Stomach smooth muscle (tissue), 2 donors: ENCODE measurements around the gene ZNF362.

Experiments used
- H3K27ac ChIP-seq: one replicate; pipeline ENCODE4 v1.7.0; 2013; ENCODE audit warnings: mild to moderate bottlenecking, low read length, inconsistent platforms
- H3K27me3 ChIP-seq, 2 donors: one replicate each; pipeline ENCODE4 v1.7.0; 2013; ENCODE audit warnings: low read length in 2 of 2; ENCODE audit not compliant: insufficient read depth in 2 of 2, control insufficient read depth in 1 of 2
- H3K36me3 ChIP-seq, 2 donors: one replicate each; pipeline ENCODE4 v1.7.0; 2013; ENCODE audit warnings: low read length in 2 of 2; ENCODE audit not compliant: control insufficient read depth in 2 of 2, insufficient read depth in 2 of 2
- H3K4me1 ChIP-seq: one replicate; pipeline ENCODE4 v1.7.0; 2013; ENCODE audit warnings: low read length; ENCODE audit not compliant: control insufficient read depth, insufficient read depth
- H3K4me3 ChIP-seq, 2 donors: one replicate each; pipeline ENCODE4 v1.7.0; 2013; ENCODE audit warnings: low read length in 2 of 2
- H3K9ac ChIP-seq, 2 donors: one replicate each; pipeline ENCODE4 v1.7.0; 2013; ENCODE audit warnings: low read length in 2 of 2, mild to moderate bottlenecking in 1 of 2
- H3K9me3 ChIP-seq, 2 donors: one replicate each; pipeline ENCODE4 v1.7.0; 2013; ENCODE audit warnings: low read length in 2 of 2; ENCODE audit not compliant: control insufficient read depth in 2 of 2
- donor health status: healthy.
- donor health status: Pancreatic carcinoma.

ZNF362 gene

DNA sequence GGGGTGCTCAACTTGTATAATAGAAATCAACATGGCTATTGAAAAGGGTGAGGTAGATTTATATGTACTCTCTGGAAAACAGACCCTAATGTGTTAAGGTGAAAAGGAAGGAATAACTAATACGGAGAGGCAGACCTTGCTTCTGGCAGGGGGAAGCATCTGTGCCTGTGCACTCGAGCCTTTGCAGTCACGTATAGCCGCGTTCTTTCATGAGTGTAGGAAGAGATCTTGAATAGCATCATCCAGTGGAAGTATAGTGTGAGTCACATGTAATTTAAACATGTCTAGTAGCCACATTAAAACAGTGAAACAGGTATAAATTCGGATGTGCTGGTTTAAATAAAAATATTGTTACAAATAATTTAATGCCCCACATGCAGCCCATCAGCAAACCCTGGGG lies 61.7 kb downstream of the ZNF362 start:
- Histone ChIP-seq H3K27me3 (no peaks in the 10 kb centered on the region), H3K9me3 (no peaks in the 10 kb centered on the region), H3K36me3 (peaks cover 4 to 5% of the 10 kb centered on the region in 2 donors), H3K4me3 (no peak overlapping the region), H3K27ac (no peak overlapping the region), H3K4me1 (peaks cover 3% of the 10 kb centered on the region), H3K9ac (no peak overlapping the region)

DNA sequence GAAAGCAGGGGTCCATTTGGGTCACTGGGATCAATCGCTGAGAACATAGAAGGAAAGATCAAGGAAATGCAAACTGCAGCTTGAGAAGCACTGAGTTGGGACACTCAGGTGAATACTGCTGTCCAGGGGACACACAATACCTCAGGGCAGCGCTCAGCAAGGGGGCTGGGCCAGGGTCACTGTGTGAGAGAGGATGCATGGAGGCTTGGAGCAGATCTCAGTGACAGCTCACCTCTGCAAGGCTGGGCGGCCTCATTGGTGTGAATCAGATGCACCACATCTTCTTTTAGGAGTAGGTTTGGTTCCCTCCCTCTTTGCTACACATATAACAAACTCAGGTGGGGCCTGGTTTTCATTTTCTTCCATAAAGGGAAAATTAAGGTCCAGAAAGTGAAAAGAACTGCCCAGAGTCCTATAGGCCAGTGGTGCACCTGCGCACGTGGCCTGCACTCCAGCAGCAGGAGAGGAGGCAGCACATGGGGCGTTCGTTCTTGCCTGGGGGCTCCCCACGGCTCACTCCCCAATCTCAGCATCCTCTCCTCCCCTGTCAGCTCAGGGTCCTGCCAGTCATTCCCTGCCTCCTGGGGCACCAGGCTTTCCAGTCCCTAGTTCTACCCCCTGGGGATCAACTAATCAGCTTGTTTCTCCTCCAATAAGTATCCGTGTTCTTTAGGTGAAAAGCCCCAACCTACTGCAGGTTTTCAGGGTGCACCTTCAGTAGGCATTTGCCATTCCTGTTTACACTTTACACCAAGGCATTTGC lies 63.1 kb downstream of the ZNF362 start:
- peaks cover 3% of the 10 kb centered on the region for H3K4me1 ChIP-seq
- H3K36me3 ChIP-seq = peaks cover 17 to 19% of the 10 kb centered on the region in 2 donors
- H3K27ac ChIP-seq = no peak overlapping the region
- no peaks in the 10 kb centered on the region for H3K27me3 ChIP-seq
- no peak overlapping the region for H3K9ac ChIP-seq
- H3K4me3 ChIP-seq = no peak overlapping the region
- no peaks in the 10 kb centered on the region for H3K9me3 ChIP-seq

DNA sequence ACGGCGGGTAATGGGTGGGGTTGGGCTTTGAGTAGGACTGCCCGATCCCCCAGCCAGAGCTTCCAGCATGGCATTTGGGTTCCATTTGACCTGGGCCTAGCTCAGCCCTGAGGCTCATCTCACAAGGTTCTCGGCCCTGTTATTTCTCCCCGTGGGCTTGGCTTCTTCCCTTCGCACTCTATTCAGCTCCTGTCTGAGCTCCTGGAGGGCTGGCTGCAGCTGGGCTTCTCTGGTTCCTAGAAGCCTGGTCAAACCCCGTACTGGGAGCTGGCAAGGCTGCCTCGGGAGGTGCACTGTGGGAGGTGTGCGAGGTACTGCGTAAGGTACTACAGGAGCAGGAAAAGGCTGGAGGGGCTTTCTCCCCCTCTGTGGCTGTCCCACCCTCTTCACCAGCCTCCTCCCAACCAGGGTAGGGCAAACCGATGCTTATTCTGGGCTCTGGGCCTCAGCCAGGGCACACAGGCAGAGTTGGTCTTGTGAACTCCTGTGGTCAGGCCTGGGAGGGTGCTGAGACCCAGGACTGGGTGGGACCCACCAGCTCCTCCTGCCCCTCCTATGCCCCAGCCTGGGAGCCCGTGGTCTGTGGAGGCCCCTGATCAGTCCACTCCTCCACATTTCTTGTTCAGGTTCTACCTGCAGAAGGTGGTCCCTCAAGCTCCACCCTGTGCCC lies 63.8 kb downstream of the ZNF362 start:
- H3K9ac ChIP-seq = no peak overlapping the region
- peaks cover 3% of the 10 kb centered on the region for H3K4me1 ChIP-seq
- H3K4me3 ChIP-seq = no peak overlapping the region
- peaks cover 24 to 26% of the 10 kb centered on the region in 2 donors for H3K36me3 ChIP-seq
- H3K27ac ChIP-seq = no peak overlapping the region
- no peaks in the 10 kb centered on the region for H3K27me3 ChIP-seq
- no peaks in the 10 kb centered on the region for H3K9me3 ChIP-seq

DNA sequence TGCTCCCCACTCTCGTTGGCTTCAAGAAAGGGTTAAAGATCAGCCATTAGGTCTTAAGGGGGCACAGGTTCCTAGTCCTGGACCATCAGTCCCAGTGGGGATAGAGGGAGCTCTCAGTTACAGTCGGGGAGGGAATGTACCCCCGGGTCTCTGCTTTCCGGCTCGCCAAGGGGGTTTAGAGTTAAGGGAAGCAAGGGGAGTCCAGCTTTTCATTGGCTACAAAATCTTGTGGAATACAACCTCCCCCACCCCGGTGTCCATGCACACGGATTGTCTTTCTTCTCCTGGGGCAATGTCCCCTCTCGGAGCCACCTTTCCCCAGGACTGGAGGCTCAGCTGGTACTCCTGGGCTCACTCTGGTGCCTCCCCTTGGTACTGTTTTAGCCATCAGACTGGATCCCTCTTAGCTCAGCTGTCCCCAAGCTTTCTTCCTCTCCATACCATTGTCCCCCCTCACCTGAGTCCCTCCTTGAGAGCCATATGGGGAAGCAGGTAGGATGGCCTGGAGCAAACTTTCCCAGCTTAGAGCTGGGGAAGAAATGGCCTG lies 64.4 kb downstream of the ZNF362 start, which contains the start of gene A3GALT2:
Gene A3GALT2 (minus strand): TSS at position 480 of the 547 bp plus-strand sequence. CDS start 0 bp downstream, at position 480.
- no peak within 1 kb of the TSS for H3K27ac ChIP-seq

DNA sequence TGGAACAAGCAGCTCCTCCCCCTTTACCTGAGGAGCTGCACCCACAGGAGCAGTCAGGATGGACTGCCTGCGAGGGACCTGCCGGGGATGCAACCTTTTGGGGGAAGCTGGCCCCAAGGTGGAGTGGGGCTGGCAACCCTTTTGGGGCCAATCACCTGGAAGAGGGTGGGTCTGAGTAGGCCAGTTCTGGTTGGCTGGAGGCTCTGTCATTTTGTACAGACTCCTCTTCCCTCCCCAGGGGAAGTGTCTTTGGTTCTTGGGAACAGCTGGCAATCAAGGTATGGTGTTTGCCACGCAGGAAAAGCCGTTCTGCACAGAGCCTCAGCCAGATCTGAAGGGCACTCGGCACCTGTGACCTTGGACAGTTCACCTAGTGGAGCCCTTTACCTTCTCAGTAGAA lies 64.9 kb downstream of the ZNF362 start:
- H3K9ac ChIP-seq = no peak overlapping the region
- H3K27ac ChIP-seq = no peak overlapping the region
- no peaks in the 10 kb centered on the region for H3K27me3 ChIP-seq
- H3K4me3 ChIP-seq = no peak overlapping the region
- H3K4me1 ChIP-seq = peaks cover 3% of the 10 kb centered on the region
- H3K36me3 ChIP-seq = peaks cover 35 to 37% of the 10 kb centered on the region in 2 donors
- no peaks in the 10 kb centered on the region for H3K9me3 ChIP-seq

More for the DNA sequence above, 64.4 kb downstream of the ZNF362 start, which contains the start of gene A3GALT2:
- Histone ChIP-seq H3K36me3 (peaks cover 31 to 32% of the 10 kb centered on the region in 2 donors), H3K27me3 (no peaks in the 10 kb centered on the region), H3K4me1 (peaks cover 3% of the 10 kb centered on the region), H3K9ac (no peak within 1 kb of the TSS), H3K4me3 (no peak within 1 kb of the TSS), H3K9me3 (no peaks in the 10 kb centered on the region)

DNA sequence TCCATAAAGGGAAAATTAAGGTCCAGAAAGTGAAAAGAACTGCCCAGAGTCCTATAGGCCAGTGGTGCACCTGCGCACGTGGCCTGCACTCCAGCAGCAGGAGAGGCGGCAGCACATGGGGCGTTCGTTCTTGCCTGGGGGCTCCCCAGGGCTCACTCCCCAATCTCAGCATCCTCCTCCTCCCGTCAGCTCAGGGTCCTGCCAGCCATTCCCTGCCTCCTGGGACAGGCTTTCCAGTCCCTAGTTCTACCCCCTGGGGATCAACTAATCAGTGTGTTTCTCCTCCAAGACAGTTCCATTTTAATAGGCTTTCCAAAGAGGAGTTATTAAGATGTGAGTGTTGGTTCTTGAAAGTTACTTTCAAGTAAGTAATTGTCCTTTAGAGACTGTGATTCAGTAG lies 65.8 kb downstream of the ZNF362 start:
- Histone ChIP-seq H3K4me1 (peaks cover 5% of the 10 kb centered on the region), H3K36me3 (peaks cover 42 to 46% of the 10 kb centered on the region in 2 donors), H3K27me3 (no peaks in the 10 kb centered on the region), H3K4me3 (no peak overlapping the region), H3K9ac (no peak overlapping the region), H3K27ac (no peak overlapping the region), H3K9me3 (no peaks in the 10 kb centered on the region)

DNA sequence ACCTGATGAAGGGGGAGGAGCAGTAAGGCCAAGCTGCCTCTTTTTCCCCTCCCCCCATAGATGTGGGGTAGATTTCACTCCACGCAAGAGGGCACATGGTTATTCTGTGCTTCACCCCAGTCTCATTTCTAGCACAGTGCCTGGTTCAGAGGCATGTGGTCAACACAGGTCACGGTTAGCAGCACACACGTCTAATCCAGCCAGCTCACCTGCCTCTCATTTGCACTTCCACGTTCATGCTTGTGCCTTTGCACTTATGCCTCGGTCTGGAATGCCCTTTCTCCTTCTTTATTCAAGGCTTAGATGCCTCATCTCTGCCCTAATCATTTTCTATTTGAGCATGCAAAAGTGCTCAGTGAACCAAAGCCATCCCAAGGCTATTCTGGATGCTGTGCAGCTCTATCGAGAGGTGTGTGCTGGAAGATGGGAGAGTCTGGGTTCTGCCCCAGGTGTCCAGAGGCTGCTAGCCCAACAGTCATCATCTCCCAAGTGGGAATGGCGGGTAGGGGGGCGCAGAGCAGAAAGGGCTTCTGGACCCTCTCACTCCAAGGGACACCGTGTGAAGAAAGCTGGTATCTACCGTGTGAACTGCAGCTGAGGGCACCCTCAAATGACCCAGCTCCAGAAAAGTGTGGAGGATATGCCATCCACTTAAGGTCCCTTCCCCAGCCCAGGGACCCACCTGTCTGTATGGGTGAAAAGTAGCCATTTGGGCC lies 66.7 kb downstream of the ZNF362 start:
- no peak overlapping the region for H3K4me3 ChIP-seq
- no peak overlapping the region for H3K27ac ChIP-seq
- no peaks in the 10 kb centered on the region for H3K9me3 ChIP-seq
- H3K27me3 ChIP-seq = no peaks in the 10 kb centered on the region
- H3K4me1 ChIP-seq = peaks cover 13% of the 10 kb centered on the region
- no peak overlapping the region for H3K9ac ChIP-seq
- peaks cover 51 to 55% of the 10 kb centered on the region in 2 donors for H3K36me3 ChIP-seq

DNA sequence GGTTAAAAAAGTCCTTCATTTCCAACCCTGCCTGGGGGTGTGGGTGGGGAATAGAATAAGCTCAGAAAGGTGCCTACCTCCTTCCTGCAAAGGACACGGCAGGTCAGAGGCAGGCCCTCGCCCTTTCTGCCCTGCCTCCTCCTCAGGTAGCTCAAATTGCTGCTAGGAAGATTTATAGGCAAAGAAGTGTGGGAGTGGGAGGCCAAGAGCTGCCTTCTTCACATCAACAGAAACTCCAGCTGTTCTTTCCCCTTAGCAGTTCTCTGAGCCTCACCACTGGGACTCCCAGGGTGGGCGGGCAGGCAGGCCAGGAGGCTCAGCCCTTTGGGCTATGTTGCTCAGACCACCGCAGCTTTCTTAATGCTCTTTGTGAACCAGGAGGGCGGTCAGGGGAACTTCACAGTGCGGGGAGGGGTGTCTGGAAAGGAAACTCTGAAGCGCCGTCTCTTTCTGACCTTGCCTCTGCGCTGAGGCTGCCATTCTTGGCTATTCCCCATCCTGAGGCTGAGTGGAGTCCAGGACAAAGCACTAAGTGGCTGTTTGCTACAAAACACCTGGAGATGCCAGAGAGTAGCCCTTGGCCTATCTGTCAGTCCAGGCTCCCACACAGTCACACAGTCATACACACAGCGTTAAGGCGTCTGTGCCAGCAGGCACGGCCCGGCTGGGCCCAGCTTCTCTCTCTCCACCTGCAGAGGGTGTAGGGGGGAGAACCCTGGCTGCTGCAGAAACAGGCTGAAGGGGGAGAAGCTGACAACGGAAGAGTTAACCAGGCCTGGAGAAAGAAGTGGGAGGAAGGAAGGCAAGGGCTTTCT lies 67.6 kb downstream of the ZNF362 start:
- Histone ChIP-seq H3K36me3 (peaks cover 58 to 62% of the 10 kb centered on the region in 2 donors), H3K27me3 (no peaks in the 10 kb centered on the region), H3K4me3 (no peak overlapping the region), H3K9me3 (no peaks in the 10 kb centered on the region), H3K9ac (no peak overlapping the region), H3K4me1 (peaks cover 13% of the 10 kb centered on the region), H3K27ac (no peak overlapping the region)

DNA sequence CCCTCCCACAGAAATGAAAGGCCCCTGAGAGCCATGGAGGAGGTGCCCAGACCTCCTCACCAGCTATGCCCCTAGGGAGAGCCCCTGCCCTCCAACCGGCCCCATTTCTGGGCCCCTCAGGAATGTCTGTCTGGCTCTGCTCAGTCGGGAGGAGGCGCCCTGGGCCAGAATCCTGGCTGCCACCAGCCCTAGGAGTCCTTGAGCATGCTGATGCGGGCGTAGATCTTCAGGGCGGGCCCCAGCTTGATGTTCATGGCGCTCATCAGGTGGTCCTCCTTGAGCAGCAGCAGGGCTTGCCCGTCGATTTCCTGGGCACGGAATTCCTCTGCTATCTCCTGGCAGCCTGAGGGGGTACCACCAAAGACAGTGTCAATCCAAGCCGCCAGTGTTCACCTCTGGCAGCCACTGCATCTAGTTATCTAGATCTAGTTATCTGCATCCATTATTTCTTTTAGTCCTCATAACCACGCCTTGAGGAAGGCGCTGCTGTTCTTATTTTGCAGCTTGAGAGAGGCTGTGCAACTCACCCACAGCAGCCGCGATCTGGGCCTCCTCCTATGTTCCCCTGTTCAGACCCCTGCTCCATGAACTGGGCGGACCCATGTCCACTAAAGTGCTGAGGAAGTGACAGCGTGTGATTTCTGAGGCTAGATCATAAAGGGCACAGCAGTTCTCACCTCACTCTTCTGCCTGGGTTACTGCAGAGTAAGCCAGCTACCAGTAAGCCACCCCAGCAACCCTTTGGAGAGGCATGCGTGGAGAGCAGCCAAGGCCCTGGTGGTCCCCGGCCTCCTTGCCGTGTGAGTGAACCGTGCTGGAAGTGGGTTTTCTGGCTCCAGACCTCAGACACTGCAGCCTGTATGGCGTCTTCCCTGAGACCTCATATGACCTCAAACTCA lies 68.6 kb downstream of the ZNF362 start:
- H3K36me3 ChIP-seq = peaks cover 68 to 72% of the 10 kb centered on the region in 2 donors
- no peaks in the 10 kb centered on the region for H3K9me3 ChIP-seq
- H3K4me1 ChIP-seq = peaks cover 13% of the 10 kb centered on the region
- H3K27me3 ChIP-seq = no peaks in the 10 kb centered on the region
- H3K9ac ChIP-seq = peak overlapping the region in 1 of 2 donors; percentile 13
- H3K4me3 ChIP-seq = no peak overlapping the region
- no peak overlapping the region for H3K27ac ChIP-seq
